ENCODE results near the gene TOX3. TPM values are rescaled to one million over a fixed set of nuclear protein-coding genes. Genes with fewer than 3 reads are reported as not detected.

Gene TOX3
- total RNA-seq, 1 experiment from 2014 or later: 20.2 TPM

- Histone ChIP-seq H2BK12ac (ENCODE audit: insufficient read length, low read depth, low read length) (no peak overlapping the region), H2BK120ac (ENCODE audit: low read depth, low read length, poor library complexity, severe bottlenecking) (no peak overlapping the region), H3K79me2 (ENCODE audit: insufficient read depth, low read length) (no peaks in the 10 kb centered on the region), H3K9me3 (ENCODE audit: control insufficient read depth, low read depth, low read length) (no peaks in the 10 kb centered on the region), H2BK5ac (ENCODE audit: insufficient read length, low read length) (no peak overlapping the region), H4K8ac (replicated peaks; ENCODE audit: insufficient read length, low read depth, low read length) (no peak overlapping the region), H3K79me1 (ENCODE audit: insufficient read depth, low read depth, low read length, poor library complexity, severe bottlenecking) (no peaks in the 10 kb centered on the region), H3K27ac (ENCODE audit: insufficient read length, low read depth, low read length) (no peak overlapping the region), H3K14ac (ENCODE audit: insufficient read depth, low read length) (no peak overlapping the region), H3K9ac (ENCODE audit: extremely low read depth, insufficient read length, low read length) (no peak overlapping the region), H3K56ac (ENCODE audit: insufficient read length, low read depth, low read length) (no peak overlapping the region), H4K91ac (ENCODE audit: insufficient read length, low read depth, low read length) (no peak overlapping the region), H4K5ac (ENCODE audit: insufficient read length, low read depth, low read length) (no peak overlapping the region), H2AK5ac (ENCODE audit: insufficient read length, low read length) (no peak overlapping the region), H3K27me3 (ENCODE audit: insufficient read depth, low read length) (no peaks in the 10 kb centered on the region), H3K18ac (ENCODE audit: insufficient read length, low read depth, low read length) (no peak overlapping the region), H2BK15ac (ENCODE audit: low read depth, low read length) (no peak overlapping the region), H3K23ac (ENCODE audit: insufficient read length, low read depth, low read length) (no peak overlapping the region), H3T11ph (ENCODE audit: low read length) (no peak overlapping the region), H3K4ac (ENCODE audit: low read depth, low read length) (no peak overlapping the region), H2BK20ac (ENCODE audit: low read depth, low read length, poor library complexity, severe bottlenecking) (no peak overlapping the region), H3K4me2 (ENCODE audit: insufficient read depth, insufficient read length, low read length) (no peak overlapping the region), H2AFZ (ENCODE audit: low read length) (no peak overlapping the region), H3K4me1 (ENCODE audit: insufficient read depth, low read length) (no peaks in the 10 kb centered on the region; the same call in 1 of the 2 replicates), H3K23me2 (ENCODE audit: insufficient read length, low read depth, low read length, poor library complexity, severe bottlenecking) (no peaks in the 10 kb centered on the region), H4K20me1 (ENCODE audit: control insufficient read depth, insufficient read depth, insufficient read length) (no peaks in the 10 kb centered on the region)
- Mint-ChIP-seq H3K9me3 (no peaks in the 10 kb centered on the region), H3K27me3 (ENCODE audit: low read depth) (peaks cover 2% of the 10 kb centered on the region; the same call in 1 of the 2 replicates), H3K27ac (peak overlapping the region in 2 of 3 experiments; percentile 9 to 61; a peak in 3 of 7 replicates), H3K4me3 (no peak overlapping the region), H3K4me1 (peaks cover 10% of the 10 kb centered on the region in 2 experiments), H3K36me3 (ENCODE audit: insufficient read depth in 1 of 3, low read depth in 3 of 3) (no peaks in the 10 kb centered on the region; a peak in 1 of 7 replicates)
- no peak for DNase-seq
- no CpG with 5 or more reads among the region's 1 CpG for WGBS (ENCODE audit: extremely low coverage, insufficient read length, low lambda C conversion rate)
- no peak for TF ChIP-seq CTCF (conservative IDR thresholded peaks at IDR 0.05)
These were observed 147.8 kb downstream of the TOX3 start for GRCh38 chr16:52399116-52399515.

Measured in H9 (cell line).